GM12878 (cell line): ENCODE measurements around the gene GJA1. TPM values are rescaled to one million over a fixed set of nuclear protein-coding genes. Genes with fewer than 3 reads are reported as not detected.

Experiments used
- ATAC-seq: fragments of 200-7000 bp; cut with Tn5 transposase; 3 replicates; pipeline ENCODE4 v1.9.1; 2020; ENCODE audit warnings: mild to moderate bottlenecking, moderate library complexity
- BruUV-seq: library from RNA; stranded (reverse); fragments of 400-500 nt; replicated peaks from 2 replicates; lab custom pipeline; 2021; lab: Mats Ljungman, UMichigan
- CTCF ChIA-PET: fragments of 300-600 bp; sonication (Branson Sonifier 250); formaldehyde crosslinking; extraction: SDS; loops from one replicate; lab custom pipeline; 2021; ENCODE audit warnings: inconsistent platforms; lab: Yijun Ruan, JAX
- POLR2A ChIA-PET: fragments of 350-600 bp; formaldehyde crosslinking; extraction: SDS; loops from one replicate; lab custom pipeline; 2021; ENCODE audit warnings: inconsistent platforms; lab: Charles Lee
- RAD21 ChIA-PET: fragments of 300-600 bp; sonication (Branson Sonifier 250); formaldehyde crosslinking; loops from one replicate; lab custom pipeline; 2023; ENCODE audit warnings: antibody characterized with exemption; ENCODE audit not compliant: unreplicated experiment; lab: Charles Lee
- SMC1A ChIA-PET: fragments of 300-600 bp; sonication (Branson Sonifier 250); formaldehyde crosslinking; loops from one replicate; lab custom pipeline; 2023; ENCODE audit not compliant: unreplicated experiment, uncharacterized antibody; lab: Charles Lee
- DNase-seq: peaks from one replicate; pipeline ENCODE4 v3.0.0-alpha.2; 2011; ENCODE audit warnings: low read depth, low spot score
- FAIRE-seq: peaks from 3 replicates; lab custom pipeline; 2011; peaks lifted over from hg19 to GRCh38; lab: Jason Lieb, UNC
- H2AFZ ChIP-seq: 2 replicates; pipeline ENCODE4 v1.6.0; 2011; ENCODE audit warnings: low read depth, low read length, control low read depth; ENCODE audit not compliant: control insufficient read depth
- H3K27ac ChIP-seq: 2 replicates; pipeline ENCODE4 v1.5.1; 2011; ENCODE audit warnings: control low read depth; ENCODE audit not compliant: control insufficient read depth, insufficient read depth
- H3K27me3 ChIP-seq, 2 experiments: replicated peaks in 1 of 2; 2 replicates each; pipeline versions ENCODE4 v1.6.0 to v1.6.1; 2011; ENCODE audit warnings: low read length in 1 of 2; ENCODE audit not compliant: control insufficient read depth in 2 of 2, insufficient read depth in 2 of 2
- H3K36me3 ChIP-seq, 2 experiments: 2 replicates each; pipeline ENCODE4 v1.5.1; 2011; ENCODE audit warnings: low read length in 1 of 2; ENCODE audit not compliant: control insufficient read depth in 2 of 2, insufficient read depth in 2 of 2
- H3K4me1 ChIP-seq: 2 replicates; pipeline ENCODE4 v1.6.1; 2011; ENCODE audit warnings: mild to moderate bottlenecking, low read length, moderate library complexity, mixed read lengths; ENCODE audit not compliant: control insufficient read depth, insufficient read depth
- H3K4me2 ChIP-seq: 2 replicates; pipeline ENCODE4 v1.6.0; 2011; ENCODE audit warnings: control low read depth; ENCODE audit not compliant: control insufficient read depth, insufficient read depth
- H3K4me3 ChIP-seq: fragments of 200-600 bp; sonication (generic); 2 replicates; pipeline ENCODE4 v1.5.1; 2016
- H3K79me2 ChIP-seq: 2 replicates; pipeline ENCODE4 v1.6.0; 2011; ENCODE audit warnings: low read length; ENCODE audit not compliant: control insufficient read depth, insufficient read depth
- H3K9ac ChIP-seq: 2 replicates; pipeline ENCODE4 v1.8.0; 2011; ENCODE audit warnings: low read length, control low read depth, mixed read lengths; ENCODE audit not compliant: control insufficient read depth, insufficient read depth
- H3K9me3 ChIP-seq: replicated peaks from 3 replicates; pipeline ENCODE4 v1.5.1; 2011; ENCODE audit warnings: mild to moderate bottlenecking, low read length; ENCODE audit not compliant: control insufficient read depth, insufficient read depth
- H4K20me1 ChIP-seq: 2 replicates; pipeline ENCODE4 v1.6.0; 2011; ENCODE audit not compliant: control insufficient read depth, insufficient read depth
- ASH2L ChIP-seq: fragments of 300-600, 200-600 bp; sonication (generic); IDR thresholded peaks from 2 replicates; pipeline ENCODE4 v1.6.1; 2017; ENCODE audit warnings: low read depth, mild to moderate bottlenecking, borderline replicate concordance
- ATF7 ChIP-seq: fragments of 450-650 bp; IDR thresholded peaks from 2 replicates; pipeline ENCODE4 v1.6.1; 2016; ENCODE audit warnings: low read depth, mild to moderate bottlenecking
- BACH1 ChIP-seq: fragments of 450-650 bp; IDR thresholded peaks from 2 replicates; pipeline ENCODE4 v1.6.1; 2017; ENCODE audit warnings: mild to moderate bottlenecking, borderline replicate concordance
- ESRRA ChIP-seq: IDR thresholded peaks from 2 replicates; pipeline ENCODE4 v1.6.1; 2012; ENCODE audit warnings: mild to moderate bottlenecking, low read length, improper control_type of control experiment
- EZH2 ChIP-seq: IDR thresholded peaks from 2 replicates; pipeline ENCODE4 v1.6.1; 2012; ENCODE audit warnings: low read depth, mild to moderate bottlenecking, control low read depth, inconsistent platforms, low read length, borderline replicate concordance; ENCODE audit not compliant: control insufficient read depth
- HCFC1 ChIP-seq: fragments of 150-350 bp; IDR thresholded peaks from 2 replicates; pipeline ENCODE4 v1.6.1; 2014; ENCODE audit warnings: low read length
- HDAC2 ChIP-seq: fragments of 200-600 bp; sonication (generic); IDR thresholded peaks from 2 replicates; pipeline ENCODE4 v1.6.1; 2017
- NBN ChIP-seq: fragments of 450-650 bp; IDR thresholded peaks from 2 replicates; pipeline ENCODE4 v1.6.1; 2016
- NFIC ChIP-seq: IDR thresholded peaks from 2 replicates; pipeline ENCODE4 v1.6.1; 2012; ENCODE audit warnings: low read depth, mild to moderate bottlenecking, inconsistent platforms, low read length, moderate library complexity
- POLR2AphosphoS2 ChIP-seq: IDR thresholded peaks from 2 replicates; pipeline ENCODE4 v1.6.1; 2011; ENCODE audit warnings: low read depth, mild to moderate bottlenecking, low read length, improper control_type of control experiment, moderate library complexity
- RBBP5 ChIP-seq: fragments of 200-600 bp; sonication (generic); conservative IDR thresholded peaks from 2 replicates; pipeline ENCODE4 v1.6.1; 2016
- SREBF1 ChIP-seq: IDR thresholded peaks from 2 replicates; pipeline ENCODE4 v1.6.1; 2012; ENCODE audit warnings: mild to moderate bottlenecking, low read length
- STAT1 ChIP-seq: fragments of 450-650 bp; conservative IDR thresholded peaks from 2 replicates; pipeline ENCODE4 v1.6.1; 2014; ENCODE audit warnings: antibody characterized with exemption, mild to moderate bottlenecking
- ZBED1 ChIP-seq: IDR thresholded peaks from 2 replicates; pipeline ENCODE4 v1.6.1; 2016; ENCODE audit warnings: borderline replicate concordance
- ZNF274 ChIP-seq: IDR thresholded peaks from one replicate; pipeline ENCODE4 v1.8.0; 2011; ENCODE audit not compliant: insufficient read length, insufficient read depth
- in situ Hi-C: fragments of 300-500 bp; cut with MboI; formaldehyde crosslinking; loops from 9 replicates; pipeline ENCODE4 v1.14.3; 2018; ENCODE audit warnings: mixed read lengths
- intact Hi-C: fragments of 100-400 bp; cut with micrococcal nuclease; formaldehyde crosslinking; loops from one replicate; pipeline ENCODE4 v1.14.2; 2022; ENCODE audit not compliant: unreplicated experiment
- polyA plus RNA-seq, 11 experiments: library from polyadenylated mRNA; depleted of rRNA in 4 of 11; unstranded in 6 of 11; stranded (reverse) in 5 of 11; fragments of >200 nt; fragmentation: Nextera tagmentation in 4 of 11; fragmentation: Illumina TruSeq in 1 of 11; extraction: Ambion mirVana in 4 of 11; extraction: Trizol in 1 of 11; gene quantifications; 1 replicate in 1 of 11; 2 replicates in 10 of 11; pipeline versions ENCODE4 v1.2.1 to v1.2.3, GENCODE V29; 2011 to 2016; ENCODE audit warnings: inconsistent platforms in 2 of 11, missing spikeins in 2 of 11, low read depth in 1 of 11
- total RNA-seq, 4 experiments: library from RNA; depleted of rRNA in 3 of 4; stranded (reverse); fragments of >200 nt in 3 of 4; fragmentation: Illumina TruSeq in 1 of 4; extraction: Trizol in 1 of 4; gene quantifications; 2 replicates each; pipeline versions ENCODE4 v1.2.1 to v1.2.3, GENCODE V29; 2013 to 2021
- TF ChIP-seq, protein P1 (sequence below): IDR thresholded peaks from 2 replicates; pipeline ENCODE4 v1.6.1; 2012; ENCODE audit warnings: low read depth, low read length, improper control_type of control experiment
- TF ChIP-seq, protein P2 (sequence below): IDR thresholded peaks from 2 replicates; pipeline ENCODE4 v1.6.1; 2012; ENCODE audit warnings: improper control_type of control experiment, low read depth, low read length; ENCODE audit not compliant: insufficient replicate concordance

GJA1 gene
- total and polyA plus RNA-seq, 10 of the 15 experiments (the other 5 are each of a cell fraction or from before 2014, with no cell fraction given), result 0.11 to 0.69 (median 0.11) TPM; not detected in 7

DNA sequence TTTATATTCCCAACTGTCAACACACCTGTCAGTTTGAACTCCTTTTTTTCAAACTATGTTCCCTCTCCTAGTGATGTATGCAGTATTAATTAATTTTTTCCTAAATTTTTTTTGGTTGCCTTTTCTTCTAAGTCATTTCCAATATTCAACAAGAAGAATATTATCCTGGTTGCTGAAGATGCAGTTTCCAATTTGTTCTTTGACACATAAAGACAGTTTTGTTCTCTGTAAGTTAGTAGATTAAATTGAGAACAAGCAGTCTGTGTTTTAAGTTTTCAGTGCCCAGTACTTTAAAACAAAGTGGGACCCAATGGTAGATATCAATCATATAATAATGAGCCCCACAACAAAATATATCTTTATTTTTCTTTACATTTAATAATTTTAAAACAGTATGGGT, 47.3 kb downstream of the GJA1 start:
- CTCF ChIA-PET, result no interaction called here
- in situ Hi-C loops, result no loop called here

More for the DNA sequence above, 47.3 kb downstream of the GJA1 start:
- Histone ChIP-seq H3K79me2 (no peaks in the 10 kb centered on the region), H3K4me3 (no peak overlapping the region), H3K36me3 (no peaks in the 10 kb centered on the region), H3K4me2 (no peak overlapping the region), H3K27me3 (no peaks in the 10 kb centered on the region), H3K9ac (no peak overlapping the region), H3K4me1 (no peaks in the 10 kb centered on the region), H3K9me3 (no peaks in the 10 kb centered on the region), H2AFZ (no peak overlapping the region), H3K27ac (no peak overlapping the region), H4K20me1 (no peaks in the 10 kb centered on the region)
- ATAC-seq, result no peak
- no peak for DNase-seq
- TF ChIP-seq SREBF1 (no peak), ESRRA (no peak), ATF7 (no peak), ASH2L (no peak), NFIC (no peak), BACH1 (no peak), STAT1 (no peak), EZH2 (no peak), ZNF274 (no peak), HCFC1 (no peak), ZBED1 (no peak), HDAC2 (no peak), POLR2AphosphoS2 (no peak), NBN (no peak), RBBP5 (no peak)
- TF ChIP-seq, protein P1, sequence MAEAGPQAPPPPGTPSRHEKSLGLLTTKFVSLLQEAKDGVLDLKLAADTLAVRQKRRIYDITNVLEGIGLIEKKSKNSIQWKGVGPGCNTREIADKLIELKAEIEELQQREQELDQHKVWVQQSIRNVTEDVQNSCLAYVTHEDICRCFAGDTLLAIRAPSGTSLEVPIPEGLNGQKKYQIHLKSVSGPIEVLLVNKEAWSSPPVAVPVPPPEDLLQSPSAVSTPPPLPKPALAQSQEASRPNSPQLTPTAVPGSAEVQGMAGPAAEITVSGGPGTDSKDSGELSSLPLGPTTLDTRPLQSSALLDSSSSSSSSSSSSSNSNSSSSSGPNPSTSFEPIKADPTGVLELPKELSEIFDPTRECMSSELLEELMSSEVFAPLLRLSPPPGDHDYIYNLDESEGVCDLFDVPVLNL, result no peak
- TF ChIP-seq, protein P2, sequence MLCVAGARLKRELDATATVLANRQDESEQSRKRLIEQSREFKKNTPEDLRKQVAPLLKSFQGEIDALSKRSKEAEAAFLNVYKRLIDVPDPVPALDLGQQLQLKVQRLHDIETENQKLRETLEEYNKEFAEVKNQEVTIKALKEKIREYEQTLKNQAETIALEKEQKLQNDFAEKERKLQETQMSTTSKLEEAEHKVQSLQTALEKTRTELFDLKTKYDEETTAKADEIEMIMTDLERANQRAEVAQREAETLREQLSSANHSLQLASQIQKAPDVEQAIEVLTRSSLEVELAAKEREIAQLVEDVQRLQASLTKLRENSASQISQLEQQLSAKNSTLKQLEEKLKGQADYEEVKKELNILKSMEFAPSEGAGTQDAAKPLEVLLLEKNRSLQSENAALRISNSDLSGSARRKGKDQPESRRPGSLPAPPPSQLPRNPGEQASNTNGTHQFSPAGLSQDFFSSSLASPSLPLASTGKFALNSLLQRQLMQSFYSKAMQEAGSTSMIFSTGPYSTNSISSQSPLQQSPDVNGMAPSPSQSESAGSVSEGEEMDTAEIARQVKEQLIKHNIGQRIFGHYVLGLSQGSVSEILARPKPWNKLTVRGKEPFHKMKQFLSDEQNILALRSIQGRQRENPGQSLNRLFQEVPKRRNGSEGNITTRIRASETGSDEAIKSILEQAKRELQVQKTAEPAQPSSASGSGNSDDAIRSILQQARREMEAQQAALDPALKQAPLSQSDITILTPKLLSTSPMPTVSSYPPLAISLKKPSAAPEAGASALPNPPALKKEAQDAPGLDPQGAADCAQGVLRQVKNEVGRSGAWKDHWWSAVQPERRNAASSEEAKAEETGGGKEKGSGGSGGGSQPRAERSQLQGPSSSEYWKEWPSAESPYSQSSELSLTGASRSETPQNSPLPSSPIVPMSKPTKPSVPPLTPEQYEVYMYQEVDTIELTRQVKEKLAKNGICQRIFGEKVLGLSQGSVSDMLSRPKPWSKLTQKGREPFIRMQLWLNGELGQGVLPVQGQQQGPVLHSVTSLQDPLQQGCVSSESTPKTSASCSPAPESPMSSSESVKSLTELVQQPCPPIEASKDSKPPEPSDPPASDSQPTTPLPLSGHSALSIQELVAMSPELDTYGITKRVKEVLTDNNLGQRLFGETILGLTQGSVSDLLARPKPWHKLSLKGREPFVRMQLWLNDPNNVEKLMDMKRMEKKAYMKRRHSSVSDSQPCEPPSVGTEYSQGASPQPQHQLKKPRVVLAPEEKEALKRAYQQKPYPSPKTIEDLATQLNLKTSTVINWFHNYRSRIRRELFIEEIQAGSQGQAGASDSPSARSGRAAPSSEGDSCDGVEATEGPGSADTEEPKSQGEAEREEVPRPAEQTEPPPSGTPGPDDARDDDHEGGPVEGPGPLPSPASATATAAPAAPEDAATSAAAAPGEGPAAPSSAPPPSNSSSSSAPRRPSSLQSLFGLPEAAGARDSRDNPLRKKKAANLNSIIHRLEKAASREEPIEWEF, result no peak
- ChIA-PET RAD21 (no interaction called here), POLR2A (no interaction called here), SMC1A (no interaction called here)
- no TSS peak for BruUV-seq
- no peak for FAIRE-seq
- intact Hi-C loops, result no loop called here
